OCI-LY3 (cell line): ENCODE results near the gene CORO2B.

Source experiments
- H2AFZ ChIP-seq: fragments of 200-600, 300-600 bp; shearing (Covaris generic); 2 replicates; pipeline ENCODE4 v1.6.0; 2014; ENCODE audit warnings: antibody characterized with exemption, low read depth, low read length
- H3K27ac ChIP-seq: fragments of 200-600, 300-600 bp; sonication (generic); 2 replicates; pipeline ENCODE4 v1.5.1; 2014; ENCODE audit warnings: mild to moderate bottlenecking, low read length, moderate library complexity, mixed read lengths
- H3K27me3 ChIP-seq: fragments of 200-600, 300-600 bp; sonication (generic); 2 replicates; pipeline ENCODE4 v1.6.1; 2014; ENCODE audit warnings: low read depth, low read length, mixed read lengths
- H3K36me3 ChIP-seq: fragments of 200-600, 300-600 bp; sonication (generic); replicated peaks from 2 replicates; pipeline ENCODE3; 2014; ENCODE audit warnings: low read depth, low read length, mixed read lengths
- H3K4me1 ChIP-seq: fragments of 300-600, 200-600 bp; sonication (generic); 2 replicates; pipeline ENCODE4 v1.6.1; 2014; ENCODE audit warnings: low read length, mixed read lengths
- H3K4me2 ChIP-seq: fragments of 200-600, 300-600 bp; sonication (generic); 2 replicates; pipeline ENCODE4 v1.6.1; 2014; ENCODE audit warnings: low read length, mixed read lengths
- H3K4me3 ChIP-seq: fragments of 300-600, 200-600 bp; sonication (generic); 2 replicates; pipeline ENCODE4 v1.5.1; 2014; ENCODE audit warnings: antibody characterized with exemption, mild to moderate bottlenecking, low read length, moderate library complexity
- H3K79me2 ChIP-seq: fragments of 300-600, 200-600 bp; shearing (Covaris generic); 2 replicates; pipeline ENCODE4 v1.6.1; 2014; ENCODE audit warnings: mild to moderate bottlenecking, low read length, mixed read lengths
- H3K9ac ChIP-seq: fragments of 300-600, 200-600 bp; shearing (Covaris generic); 2 replicates; pipeline ENCODE4 v1.6.0; 2014; ENCODE audit warnings: mild to moderate bottlenecking, low read length, moderate library complexity
- H3K9me3 ChIP-seq: fragments of 200-600, 300-600 bp; shearing (Covaris generic); 2 replicates; pipeline ENCODE4 v1.6.1; 2014; ENCODE audit warnings: low read length, mixed read lengths; ENCODE audit not compliant: insufficient read depth
- H4K20me1 ChIP-seq: fragments of 200-600, 300-600 bp; sonication (generic); 2 replicates; pipeline ENCODE4 v1.6.1; 2016; ENCODE audit warnings: low read length, mixed read lengths; ENCODE audit not compliant: insufficient read depth
- CTCF ChIP-seq: fragments of 200-600, 300-600 bp; sonication (generic); IDR thresholded peaks from 2 replicates; pipeline ENCODE4 v1.5.1; 2014; ENCODE audit warnings: antibody characterized with exemption, low read length, low read depth
- EZH2phosphoT487 ChIP-seq: fragments of 200-600 bp; shearing (Covaris generic); IDR thresholded peaks from 2 replicates; pipeline ENCODE4 v1.6.1; 2018; ENCODE audit warnings: antibody characterized with exemption, mixed run types, low read depth

CORO2B gene

DNA sequence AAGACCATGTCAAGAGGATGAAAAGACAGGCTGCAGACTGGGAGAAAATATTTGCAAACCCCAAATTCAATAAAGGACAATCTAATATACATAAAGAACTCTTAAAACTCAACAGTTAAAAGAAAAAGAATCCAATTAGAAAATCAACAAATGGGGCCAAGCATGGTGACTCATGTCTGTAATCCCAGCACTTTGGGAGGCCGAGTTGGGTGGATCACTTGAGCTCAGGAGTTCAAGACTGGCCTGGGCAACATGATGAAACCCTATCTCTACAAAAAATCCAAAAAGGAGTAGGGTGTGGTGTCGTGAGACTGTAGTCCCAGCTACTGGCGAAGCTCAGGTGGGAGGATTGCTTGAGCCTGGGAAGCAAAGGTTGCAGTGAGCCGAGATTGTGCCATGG is 184.3 kb downstream of the CORO2B start:
- Histone ChIP-seq H3K36me3 (no peaks in the 10 kb centered on the region), H3K79me2 (no peaks in the 10 kb centered on the region), H3K9ac (no peak overlapping the region), H3K27ac (no peak overlapping the region), H3K4me3 (no peak overlapping the region), H3K4me2 (no peak overlapping the region), H3K4me1 (no peaks in the 10 kb centered on the region), H2AFZ (no peak overlapping the region), H4K20me1 (no peaks in the 10 kb centered on the region), H3K27me3 (peaks cover 27% of the 10 kb centered on the region), H3K9me3 (no peaks in the 10 kb centered on the region)
- TF ChIP-seq EZH2phosphoT487 (no peak), CTCF (no peak)

GRCh38 chr15:68764090-68764489 is 185.3 kb downstream of the CORO2B start:
- Histone ChIP-seq H3K9me3 (no peaks in the 10 kb centered on the region), H3K27me3 (peaks cover 27% of the 10 kb centered on the region), H3K4me3 (no peak overlapping the region), H3K27ac (no peak overlapping the region), H4K20me1 (no peaks in the 10 kb centered on the region), H3K4me1 (peaks cover 5% of the 10 kb centered on the region; the same call in 1 of the 2 replicates), H3K36me3 (no peaks in the 10 kb centered on the region), H3K79me2 (no peaks in the 10 kb centered on the region), H3K9ac (no peak overlapping the region), H2AFZ (no peak overlapping the region), H3K4me2 (no peak overlapping the region)
- no peak for TF ChIP-seq CTCF
- no peak for TF ChIP-seq EZH2phosphoT487

- H2AFZ ChIP-seq, result no peak overlapping the region
- H3K27me3 ChIP-seq, result peaks cover 26% of the 10 kb centered on the region
- no peaks in the 10 kb centered on the region for H4K20me1 ChIP-seq
- H3K4me1 ChIP-seq, result peaks cover 5% of the 10 kb centered on the region; the same call in 1 of the 2 replicates
- TF ChIP-seq CTCF (no peak), EZH2phosphoT487 (no peak)
- H3K9me3 ChIP-seq, result no peaks in the 10 kb centered on the region
- H3K36me3 ChIP-seq, result no peaks in the 10 kb centered on the region
- H3K79me2 ChIP-seq, result no peaks in the 10 kb centered on the region
- no peak overlapping the region for H3K27ac ChIP-seq
- H3K4me2 ChIP-seq, result no peak overlapping the region
- H3K9ac ChIP-seq, result no peak overlapping the region
- no peak overlapping the region for H3K4me3 ChIP-seq
Measured at GRCh38 chr15:68765602-68766368, 187.0 kb downstream of the CORO2B start.

- H3K27me3 ChIP-seq, result peaks cover 15% of the 10 kb centered on the region; the same call in 1 of the 2 replicates
- no peak overlapping the region for H3K27ac ChIP-seq
- no peak overlapping the region for H2AFZ ChIP-seq
- no peak overlapping the region for H3K9ac ChIP-seq
- no peaks in the 10 kb centered on the region for H4K20me1 ChIP-seq
- peaks cover 5% of the 10 kb centered on the region; the same call in 1 of the 2 replicates for H3K4me1 ChIP-seq
- H3K9me3 ChIP-seq, result no peaks in the 10 kb centered on the region
- TF ChIP-seq EZH2phosphoT487 (no peak), CTCF (no peak)
- no peaks in the 10 kb centered on the region for H3K79me2 ChIP-seq
- H3K4me3 ChIP-seq, result no peak overlapping the region
- H3K4me2 ChIP-seq, result no peak overlapping the region
- H3K36me3 ChIP-seq, result no peaks in the 10 kb centered on the region
Measured at GRCh38 chr15:68767833-68768232, 189.0 kb downstream of the CORO2B start.
